ENCODE results near the gene TGM5.

Gene TGM5

GRCh38 chr15:43268111-43269105 lies 1.7 kb upstream of the TGM5 start:
- H3K4me3 ChIP-seq (ENCODE audit: low read depth, low read length): no peak overlapping the region
- TF ChIP-seq, protein P1, sequence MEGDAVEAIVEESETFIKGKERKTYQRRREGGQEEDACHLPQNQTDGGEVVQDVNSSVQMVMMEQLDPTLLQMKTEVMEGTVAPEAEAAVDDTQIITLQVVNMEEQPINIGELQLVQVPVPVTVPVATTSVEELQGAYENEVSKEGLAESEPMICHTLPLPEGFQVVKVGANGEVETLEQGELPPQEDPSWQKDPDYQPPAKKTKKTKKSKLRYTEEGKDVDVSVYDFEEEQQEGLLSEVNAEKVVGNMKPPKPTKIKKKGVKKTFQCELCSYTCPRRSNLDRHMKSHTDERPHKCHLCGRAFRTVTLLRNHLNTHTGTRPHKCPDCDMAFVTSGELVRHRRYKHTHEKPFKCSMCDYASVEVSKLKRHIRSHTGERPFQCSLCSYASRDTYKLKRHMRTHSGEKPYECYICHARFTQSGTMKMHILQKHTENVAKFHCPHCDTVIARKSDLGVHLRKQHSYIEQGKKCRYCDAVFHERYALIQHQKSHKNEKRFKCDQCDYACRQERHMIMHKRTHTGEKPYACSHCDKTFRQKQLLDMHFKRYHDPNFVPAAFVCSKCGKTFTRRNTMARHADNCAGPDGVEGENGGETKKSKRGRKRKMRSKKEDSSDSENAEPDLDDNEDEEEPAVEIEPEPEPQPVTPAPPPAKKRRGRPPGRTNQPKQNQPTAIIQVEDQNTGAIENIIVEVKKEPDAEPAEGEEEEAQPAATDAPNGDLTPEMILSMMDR (conservative IDR thresholded peaks at IDR 0.05; ENCODE audit: low read depth, low read length): peak; percentile 81
- peak; percentile 49 for DNase-seq (ENCODE audit: low read depth)

GRCh38 chr15:43267439-43267838 lies 711 bp upstream of the TGM5 start:
- DNase-seq (ENCODE audit: low read depth): no peak
- TF ChIP-seq, protein P1 (conservative IDR thresholded peaks at IDR 0.05; ENCODE audit: low read depth, low read length): no peak
- no peak overlapping the region for H3K4me3 ChIP-seq (ENCODE audit: low read depth, low read length)

DNA sequence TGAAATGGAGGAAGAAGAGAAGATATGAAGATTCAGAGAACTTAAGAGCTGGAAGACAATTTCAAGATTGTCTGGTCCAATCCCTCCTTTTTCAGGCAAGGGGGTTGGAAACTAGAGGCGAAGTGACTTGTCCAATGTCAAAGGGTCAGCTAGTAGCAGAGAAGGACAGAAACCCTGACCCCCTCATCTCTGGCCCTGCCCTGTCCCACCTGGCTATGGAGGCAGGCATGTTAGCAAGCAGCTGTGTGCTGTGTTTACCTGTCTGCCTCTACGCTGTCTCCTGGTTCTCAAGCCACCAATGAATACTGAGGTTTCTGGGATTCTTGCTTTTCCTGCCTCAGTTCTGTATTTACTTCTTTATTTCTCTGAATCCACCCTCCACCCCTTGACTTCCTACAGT lies 342 bp downstream of the TGM5 start:
- TF ChIP-seq, protein P1 (conservative IDR thresholded peaks at IDR 0.05; ENCODE audit: low read depth, low read length): no peak
- DNase-seq (ENCODE audit: low read depth): no peak
- H3K4me3 ChIP-seq (ENCODE audit: low read depth, low read length): no peak overlapping the region

DNA sequence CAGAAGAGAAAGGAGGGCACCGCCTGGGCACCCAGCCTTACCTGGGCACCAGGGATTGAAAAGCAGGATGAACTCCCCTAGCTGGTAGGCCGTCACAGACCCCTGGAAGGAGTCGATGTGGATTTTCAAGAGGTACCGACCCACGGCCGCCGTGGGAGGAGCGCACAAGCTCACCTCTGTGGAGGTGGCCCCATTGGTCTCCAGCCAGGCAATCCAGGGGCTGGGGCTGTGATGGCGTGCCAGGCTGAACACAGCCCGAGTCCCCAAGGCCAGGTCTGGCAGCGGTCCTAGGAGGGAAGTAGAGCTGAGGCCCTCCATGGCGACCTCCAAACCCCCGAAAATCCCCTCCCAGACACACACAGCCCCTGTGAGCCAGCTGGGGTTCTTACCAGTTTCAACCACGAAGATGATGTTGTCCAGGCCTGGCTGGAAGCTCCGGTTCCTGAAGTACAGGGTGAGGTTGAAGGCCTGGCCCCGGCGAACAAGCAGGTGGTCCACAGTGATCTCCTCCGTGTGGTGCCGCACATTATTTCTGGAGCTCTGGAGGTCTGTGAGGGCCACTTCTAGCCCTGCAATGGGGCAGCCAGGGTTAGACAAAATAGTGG lies 6.6 kb downstream of the TGM5 start:
- DNase-seq (ENCODE audit: low read depth): no peak
- H3K4me3 ChIP-seq (ENCODE audit: low read depth, low read length): no peak overlapping the region
- TF ChIP-seq, protein P1 (conservative IDR thresholded peaks at IDR 0.05; ENCODE audit: low read depth, low read length): no peak

DNA sequence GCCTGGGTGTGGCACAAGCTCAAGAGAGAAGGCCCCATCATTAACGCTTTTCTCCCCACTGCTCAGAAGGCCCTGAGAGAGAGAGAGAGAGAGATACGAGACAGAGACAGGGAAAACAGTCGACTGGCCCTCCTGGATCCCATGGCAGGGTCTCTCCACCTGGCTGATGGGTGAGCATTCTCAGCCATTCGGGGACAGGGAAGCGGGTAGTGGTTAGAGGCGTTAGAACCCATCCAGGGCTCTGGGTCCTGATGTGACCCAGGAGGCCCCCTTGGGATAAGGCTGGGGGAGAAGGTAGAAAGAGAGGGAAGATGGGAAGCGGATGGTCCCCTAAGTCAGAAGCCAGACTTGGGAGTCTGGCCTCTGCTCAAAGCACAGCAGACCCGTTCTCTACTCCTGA lies 7.9 kb downstream of the TGM5 start:
- TF ChIP-seq, protein P1 (conservative IDR thresholded peaks at IDR 0.05; ENCODE audit: low read depth, low read length): no peak

GRCh38 chr15:43256341-43256740 lies 10.4 kb downstream of the TGM5 start:
- no peak overlapping the region for H3K4me3 ChIP-seq (ENCODE audit: low read depth, low read length)
- no peak for DNase-seq (ENCODE audit: low read depth)
- TF ChIP-seq, protein P1 (conservative IDR thresholded peaks at IDR 0.05; ENCODE audit: low read depth, low read length): no peak

More for the DNA sequence above, 7.9 kb downstream of the TGM5 start:
- DNase-seq (ENCODE audit: low read depth): no peak
- H3K4me3 ChIP-seq (ENCODE audit: low read depth, low read length): no peak overlapping the region
